A673 (cell line): ENCODE results near the gene LENEP.

Source experiments
- CTCF ChIP-seq: fragments of 300-800, 200-600 bp; sonication (generic); conservative IDR thresholded peaks from 2 replicates; pipeline ENCODE4 v1.5.1; 2017; ENCODE audit warnings: low read depth, mild to moderate bottlenecking, antibody characterized with exemption, low read length, moderate library complexity, mixed read lengths
- EZH2 ChIP-seq: fragments of 200-600 bp; sonication (generic); IDR thresholded peaks from 2 replicates; pipeline ENCODE4 v1.6.1; 2017; ENCODE audit warnings: borderline replicate concordance, low read depth, mild to moderate bottlenecking, mixed read lengths, antibody characterized with exemption, low read length; ENCODE audit not compliant: poor library complexity, severe bottlenecking

GRCh38 chr1:154968731-154969130 lies 24.7 kb upstream of the LENEP start:
- TF ChIP-seq CTCF (no peak), EZH2 (no peak)
